Measurements from ENCODE around the gene OTOP3. TPM values are rescaled to one million over a fixed set of nuclear protein-coding genes. Genes with fewer than 3 reads are reported as not detected.

OTOP3 gene
- total and polyA plus RNA-seq, 8 donors = 0.15 to 0.65 (median 0.35) TPM

GRCh38 chr17:74921026-74921681 is 14.5 kb upstream of the OTOP3 start:
- Histone ChIP-seq H3K9me3 (no peaks in the 10 kb centered on the region), H3K36me3 (no peaks in the 10 kb centered on the region), H3K27me3 (peaks cover 0 to 8% (median 4%) of the 10 kb centered on the region in 4 donors), H3K4me3 (no peak overlapping the region), H3K27ac (no peak overlapping the region), H3K4me1 (peaks cover 5 to 12% (median 8%) of the 10 kb centered on the region in 3 donors)
- intact Hi-C loops (cut with DNase I) = no loop called here
- 52% methylated on average over 15 to 19 of the region's 19 CpGs for WGBS, 2 donors
- no peak for TF ChIP-seq CTCF (IDR thresholded peaks at IDR 0.05)
- ATAC-seq (no peak), FAIRE-seq (no peak), DNase-seq (peak in 1 of 6 donors; percentile 64)

- intact Hi-C loops (cut with DNase I) = no loop called here
- 88 to 97% methylated on average over 2 of the region's 2 CpGs for WGBS, 2 donors
- FAIRE-seq (no peak), ATAC-seq (no peak), DNase-seq (no peak)
- peaks cover 0 to 8% (median 4%) of the 10 kb centered on the region in 4 donors for H3K27me3 ChIP-seq
- no peak overlapping the region for H3K27ac ChIP-seq
- no peaks in the 10 kb centered on the region for H3K36me3 ChIP-seq
- peaks cover 5 to 12% (median 8%) of the 10 kb centered on the region in 3 donors for H3K4me1 ChIP-seq
- no peak for TF ChIP-seq CTCF (IDR thresholded peaks at IDR 0.05)
- H3K9me3 ChIP-seq = no peaks in the 10 kb centered on the region
- no peak overlapping the region for H3K4me3 ChIP-seq
Observed at GRCh38 chr17:74921769-74922168, 13.9 kb upstream of the OTOP3 start.

GRCh38 chr17:74922172-74922571 is 13.5 kb upstream of the OTOP3 start:
- Histone ChIP-seq H3K9me3 (no peaks in the 10 kb centered on the region), H3K27ac (no peak overlapping the region), H3K36me3 (no peaks in the 10 kb centered on the region), H3K4me1 (peaks cover 5 to 12% (median 8%) of the 10 kb centered on the region in 3 donors), H3K27me3 (peaks cover 0 to 9% (median 4%) of the 10 kb centered on the region in 4 donors), H3K4me3 (no peak overlapping the region)
- intact Hi-C loops (cut with DNase I) = no loop called here
- WGBS, 2 donors = 55 to 66% methylated on average over 6 of the region's 6 CpGs
- ATAC-seq (no peak), DNase-seq (no peak), FAIRE-seq (no peak)
- no peak for TF ChIP-seq CTCF (IDR thresholded peaks at IDR 0.05)

- 6 to 13% methylated on average over 29 to 57 of the region's 57 CpGs for WGBS, 2 donors
- no peak within 1 kb of the TSS for H3K27ac ChIP-seq
- intact Hi-C loops (cut with DNase I) = no loop called here
- H3K4me3 ChIP-seq = peak within 1 kb of the TSS in 2 of 4 donors; percentile 35 to 46
- no peak for TF ChIP-seq CTCF (IDR thresholded peaks at IDR 0.05)
- DNase-seq (peak in 1 of 6 donors; percentile 81), ATAC-seq (peak; percentile 26 to 48 (median 40)), FAIRE-seq (no peak)
- peaks cover 0 to 11% (median 4%) of the 10 kb centered on the region in 4 donors for H3K27me3 ChIP-seq
- H3K9me3 ChIP-seq = no peaks in the 10 kb centered on the region
- no peaks in the 10 kb centered on the region for H3K36me3 ChIP-seq
- peaks cover 5 to 12% (median 8%) of the 10 kb centered on the region in 3 donors for H3K4me1 ChIP-seq
Observed at GRCh38 chr17:74922694-74923537, 12.8 kb upstream of the OTOP3 start, which contains the start of gene USH1G. Gene USH1G (minus strand): TSS chr17:74923255. CDS start chr17:74923073, 182 bp downstream.

Measured in pancreas (tissue), 10 donors.